ENCODE results near the gene ARFGAP3.

- TF ChIP-seq, protein P1, sequence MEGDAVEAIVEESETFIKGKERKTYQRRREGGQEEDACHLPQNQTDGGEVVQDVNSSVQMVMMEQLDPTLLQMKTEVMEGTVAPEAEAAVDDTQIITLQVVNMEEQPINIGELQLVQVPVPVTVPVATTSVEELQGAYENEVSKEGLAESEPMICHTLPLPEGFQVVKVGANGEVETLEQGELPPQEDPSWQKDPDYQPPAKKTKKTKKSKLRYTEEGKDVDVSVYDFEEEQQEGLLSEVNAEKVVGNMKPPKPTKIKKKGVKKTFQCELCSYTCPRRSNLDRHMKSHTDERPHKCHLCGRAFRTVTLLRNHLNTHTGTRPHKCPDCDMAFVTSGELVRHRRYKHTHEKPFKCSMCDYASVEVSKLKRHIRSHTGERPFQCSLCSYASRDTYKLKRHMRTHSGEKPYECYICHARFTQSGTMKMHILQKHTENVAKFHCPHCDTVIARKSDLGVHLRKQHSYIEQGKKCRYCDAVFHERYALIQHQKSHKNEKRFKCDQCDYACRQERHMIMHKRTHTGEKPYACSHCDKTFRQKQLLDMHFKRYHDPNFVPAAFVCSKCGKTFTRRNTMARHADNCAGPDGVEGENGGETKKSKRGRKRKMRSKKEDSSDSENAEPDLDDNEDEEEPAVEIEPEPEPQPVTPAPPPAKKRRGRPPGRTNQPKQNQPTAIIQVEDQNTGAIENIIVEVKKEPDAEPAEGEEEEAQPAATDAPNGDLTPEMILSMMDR (IDR thresholded peaks at IDR 0.05) = no peak
- no peak for TF ChIP-seq POLR2AphosphoS5 (IDR thresholded peaks at IDR 0.05)
- no peak for TF ChIP-seq POLR2A (IDR thresholded peaks at IDR 0.05)
Observed at GRCh38 chr22:42803389-42803788, 53.7 kb downstream of the ARFGAP3 start.

Measured in gastroesophageal sphincter (tissue), 3 donors.